ENCODE results near the gene KRTAP4-6. TPM values are rescaled to one million over a fixed set of nuclear protein-coding genes. Genes with fewer than 3 reads are reported as not detected.
"Not testable (repeated sequence)": the region's sequence is repeated elsewhere in the genome, so short reads cannot be mapped to it uniquely, and the experiment has no call there.

KRTAP4-6 gene
- total and polyA plus RNA-seq, 8 donors = not detected

DNA sequence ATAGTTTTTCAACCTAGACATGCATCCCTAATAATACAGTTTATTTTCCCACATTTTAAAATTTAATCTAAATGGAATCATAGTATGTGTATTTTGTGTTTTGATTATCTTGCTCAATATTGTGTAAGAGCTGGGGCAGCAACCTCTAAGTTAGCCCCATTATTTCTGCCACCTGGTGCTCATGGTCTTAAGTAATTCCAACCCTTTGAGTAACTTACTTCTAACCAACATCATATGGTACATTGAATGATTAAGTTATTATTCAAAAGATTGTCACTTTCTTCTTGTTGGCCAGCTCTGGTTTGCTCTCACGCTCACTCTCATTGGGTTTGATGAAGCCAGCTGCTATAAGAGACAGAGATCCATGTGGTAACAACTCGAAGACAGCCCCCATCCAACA is 31.5 kb upstream of the KRTAP4-6 start:
- TF ChIP-seq, protein P1, sequence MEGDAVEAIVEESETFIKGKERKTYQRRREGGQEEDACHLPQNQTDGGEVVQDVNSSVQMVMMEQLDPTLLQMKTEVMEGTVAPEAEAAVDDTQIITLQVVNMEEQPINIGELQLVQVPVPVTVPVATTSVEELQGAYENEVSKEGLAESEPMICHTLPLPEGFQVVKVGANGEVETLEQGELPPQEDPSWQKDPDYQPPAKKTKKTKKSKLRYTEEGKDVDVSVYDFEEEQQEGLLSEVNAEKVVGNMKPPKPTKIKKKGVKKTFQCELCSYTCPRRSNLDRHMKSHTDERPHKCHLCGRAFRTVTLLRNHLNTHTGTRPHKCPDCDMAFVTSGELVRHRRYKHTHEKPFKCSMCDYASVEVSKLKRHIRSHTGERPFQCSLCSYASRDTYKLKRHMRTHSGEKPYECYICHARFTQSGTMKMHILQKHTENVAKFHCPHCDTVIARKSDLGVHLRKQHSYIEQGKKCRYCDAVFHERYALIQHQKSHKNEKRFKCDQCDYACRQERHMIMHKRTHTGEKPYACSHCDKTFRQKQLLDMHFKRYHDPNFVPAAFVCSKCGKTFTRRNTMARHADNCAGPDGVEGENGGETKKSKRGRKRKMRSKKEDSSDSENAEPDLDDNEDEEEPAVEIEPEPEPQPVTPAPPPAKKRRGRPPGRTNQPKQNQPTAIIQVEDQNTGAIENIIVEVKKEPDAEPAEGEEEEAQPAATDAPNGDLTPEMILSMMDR (IDR thresholded peaks at IDR 0.05) = no peak
- Histone ChIP-seq H3K9me3 (no peaks in the 10 kb centered on the region), H3K27ac (no peak overlapping the region), H3K36me3 (no peaks in the 10 kb centered on the region), H3K4me3 (no peak overlapping the region), H3K4me1 (no peaks in the 10 kb centered on the region), H3K27me3 (no peaks in the 10 kb centered on the region)
- WGBS, 2 donors = 68 to 72% methylated on average over 2 of the region's 2 CpGs
- intact Hi-C loops (cut with DNase I) = no loop called here
- FAIRE-seq (no peak), ATAC-seq (no peak), DNase-seq (no peak)

DNA sequence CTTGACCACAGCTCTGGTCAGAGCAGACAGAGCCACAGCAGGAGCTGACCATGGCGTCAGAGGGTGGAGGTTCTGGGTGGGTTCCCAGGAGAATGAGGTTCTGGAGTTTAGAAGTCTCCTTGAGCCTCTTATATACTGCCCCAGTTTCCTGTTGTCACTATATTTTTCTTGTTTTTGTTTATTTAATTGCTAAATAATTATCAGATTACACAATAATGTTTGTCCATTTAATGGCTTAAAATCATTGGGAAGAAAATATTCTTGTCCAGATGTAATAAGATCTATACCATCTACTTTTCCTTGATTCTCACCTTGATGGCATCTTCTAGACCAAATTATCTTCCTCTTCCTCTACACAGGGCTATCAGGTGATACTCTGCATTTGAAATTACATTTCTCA is 27.8 kb upstream of the KRTAP4-6 start, which contains the start of gene KRTAP4-3:
KRTAP4-3 (minus strand) TSS at position 101 of the 400 bp plus-strand sequence; CDS start at position 52, 49 bp downstream.
- Histone ChIP-seq H3K4me1 (no peaks in the 10 kb centered on the region), H3K27me3 (no peaks in the 10 kb centered on the region), H3K36me3 (no peaks in the 10 kb centered on the region), H3K9me3 (no peaks in the 10 kb centered on the region), H3K4me3 (no peak within 1 kb of the TSS), H3K27ac (no peak within 1 kb of the TSS)
- intact Hi-C loops (cut with DNase I) = no loop called here
- ATAC-seq (no peak), FAIRE-seq (no peak), DNase-seq (no peak)
- WGBS, 2 donors = 55 to 62% methylated on average over 1 of the region's 1 CpG
- TF ChIP-seq, protein P1 (IDR thresholded peaks at IDR 0.05) = no peak

DNA sequence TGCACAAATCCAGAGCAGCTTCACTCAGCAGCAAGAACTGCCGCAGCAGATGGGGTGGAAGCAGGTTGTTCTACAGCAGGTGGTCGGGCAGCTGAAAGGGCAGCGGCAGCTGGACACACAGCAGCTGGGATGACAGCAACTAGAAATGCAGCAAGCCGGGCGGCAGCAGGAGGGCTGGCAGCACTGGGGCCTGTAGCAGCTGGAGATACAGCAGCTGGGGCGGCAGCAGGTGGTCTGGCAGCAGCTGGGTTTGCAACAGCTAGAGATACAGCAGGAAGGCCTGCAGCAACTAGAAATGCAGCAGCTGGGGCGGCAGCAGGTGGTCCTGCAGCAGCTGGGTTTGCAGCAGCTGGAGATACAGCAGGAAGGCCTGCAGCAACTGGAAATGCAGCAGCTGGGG is 27.2 kb upstream of the KRTAP4-6 start:
- WGBS, 2 donors = 75% methylated on average over 7 of the region's 7 CpGs
- TF ChIP-seq, protein P1 (IDR thresholded peaks at IDR 0.05) = no peak
- no peaks in the 10 kb centered on the region for H3K9me3 ChIP-seq
- no peak for ATAC-seq
- H3K27ac ChIP-seq = no peak overlapping the region
- DNase-seq = peak in 1 of 6 donors; percentile 29
- H3K36me3 ChIP-seq = no peaks in the 10 kb centered on the region
- FAIRE-seq = no peak
- H3K4me1 ChIP-seq = no peaks in the 10 kb centered on the region
- no peak overlapping the region for H3K4me3 ChIP-seq
- intact Hi-C loops (cut with DNase I) = no loop called here
- H3K27me3 ChIP-seq = peaks cover 0 to 4% (median 0%) of the 10 kb centered on the region in 4 donors

DNA sequence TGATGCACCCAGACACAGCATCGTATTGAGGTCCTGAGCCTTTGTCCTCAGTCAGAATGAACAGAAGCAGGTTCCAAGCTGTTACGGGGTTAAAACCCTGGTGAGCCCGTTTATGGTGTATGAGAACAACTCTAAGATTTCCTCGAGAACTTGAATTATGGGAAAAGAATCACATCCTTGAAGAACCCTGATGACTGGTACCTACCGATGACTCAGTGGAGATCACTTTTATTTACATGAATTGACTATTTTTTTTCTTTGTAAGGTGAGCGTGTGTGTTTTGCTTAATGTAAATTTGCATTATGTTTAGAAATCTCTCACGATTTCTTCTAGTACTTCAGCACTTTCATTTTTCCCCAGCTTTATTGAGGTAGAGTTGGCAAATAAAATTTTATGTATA is 23.5 kb upstream of the KRTAP4-6 start:
- H3K36me3 ChIP-seq = no peaks in the 10 kb centered on the region
- no peaks in the 10 kb centered on the region for H3K4me1 ChIP-seq
- WGBS, 2 donors = 51 to 62% methylated on average over 7 of the region's 7 CpGs
- no peak overlapping the region for H3K4me3 ChIP-seq
- DNase-seq (no peak), ATAC-seq (no peak), FAIRE-seq (no peak)
- H3K27me3 ChIP-seq = peaks cover 0 to 4% (median 0%) of the 10 kb centered on the region in 4 donors
- TF ChIP-seq, protein P1 (IDR thresholded peaks at IDR 0.05) = no peak
- H3K27ac ChIP-seq = no peak overlapping the region
- intact Hi-C loops (cut with DNase I) = no loop called here
- no peaks in the 10 kb centered on the region for H3K9me3 ChIP-seq

DNA sequence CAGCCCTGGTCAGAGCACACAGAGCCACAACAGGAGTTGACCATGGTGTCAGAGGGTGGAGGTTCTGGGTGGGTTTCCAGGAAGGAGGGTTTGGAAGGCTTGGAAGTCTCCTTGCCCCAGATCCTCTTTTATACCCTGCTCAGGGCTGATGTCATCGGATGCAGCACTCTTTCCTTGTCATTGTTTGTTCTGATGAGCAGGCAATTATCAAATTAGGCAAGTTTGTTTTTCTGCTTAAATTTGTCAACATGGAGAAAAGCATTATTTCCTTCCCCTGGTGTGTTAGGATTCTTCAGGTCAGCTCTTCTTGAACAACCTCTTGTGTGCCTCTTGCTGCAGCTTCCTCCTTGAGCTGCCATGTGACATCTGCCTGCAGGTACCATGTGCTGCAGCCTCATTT is 20.3 kb upstream of the KRTAP4-6 start, which contains the start of gene KRTAP4-4:
KRTAP4-4 (minus strand) TSS at position 101 of the 400 bp plus-strand sequence; CDS start at position 44, 57 bp downstream.
- Histone ChIP-seq H3K9me3 (no peaks in the 10 kb centered on the region), H3K4me3 (no peak within 1 kb of the TSS), H3K27ac (no peak within 1 kb of the TSS), H3K36me3 (no peaks in the 10 kb centered on the region), H3K27me3 (peaks cover 0 to 4% (median 0%) of the 10 kb centered on the region in 4 donors), H3K4me1 (no peaks in the 10 kb centered on the region)
- WGBS, 2 donors = 86 to 95% methylated on average over 1 of the region's 1 CpG
- TF ChIP-seq, protein P1 (IDR thresholded peaks at IDR 0.05) = no peak
- FAIRE-seq (no peak), ATAC-seq (no peak), DNase-seq (no peak)
- intact Hi-C loops (cut with DNase I) = no loop called here

DNA sequence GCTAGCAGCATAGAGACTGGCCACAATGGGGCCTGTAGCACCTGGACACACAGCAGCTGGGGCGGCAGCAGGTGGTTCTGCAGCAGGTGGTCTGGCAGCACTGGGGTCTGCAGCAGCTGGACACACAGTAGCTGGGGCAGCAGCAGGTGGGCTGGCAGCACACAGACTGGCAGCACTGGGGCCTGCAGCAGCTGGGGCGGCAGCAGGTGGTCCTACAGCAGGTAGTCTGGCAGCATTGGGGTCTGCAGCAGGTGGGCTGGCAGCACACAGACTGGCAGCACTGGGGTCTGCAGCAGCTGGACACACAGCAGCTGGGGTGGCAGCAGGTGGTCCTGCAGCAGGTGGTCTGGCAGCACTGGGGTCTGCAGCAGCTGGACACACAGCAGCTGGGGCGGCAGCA is 19.8 kb upstream of the KRTAP4-6 start:
- FAIRE-seq; H3K9me3 ChIP-seq; H3K27ac ChIP-seq; H3K4me3 ChIP-seq; intact Hi-C loops (cut with DNase I); H3K27me3 ChIP-seq; H3K36me3 ChIP-seq; ATAC-seq; H3K4me1 ChIP-seq: not testable (repeated sequence)
- peak in 1 of 6 donors; percentile 38 for DNase-seq
- 76 to 78% methylated on average over 3 of the region's 3 CpGs for WGBS, 2 donors
